ENCODE measurements around the gene RBM17. TPM values are rescaled to one million over a fixed set of nuclear protein-coding genes. Genes with fewer than 3 reads are reported as not detected.

Gene RBM17
- total and polyA plus RNA-seq, 4 donors, result 65.5 to 103 (median 80.6) TPM

Small RNAs within 50 kb of the gene (small RNA-seq; reads per million reads assigned to genes)
- gene MIR3155A (ENCODE audit: low replicate concordance), result 0.08 reads per million

Other genes starting within 250 kb of the RBM17 start
- gene ANKRD16, start 199.1 kb upstream of the RBM17 start, total RNA-seq, result 10 to 100 TPM in 1 of 2 donors, 1 to 10 TPM in 1; 7.7 to 14.0 TPM
- gene ANKRD16, start 199.1 kb upstream of the RBM17 start, polyA plus RNA-seq, result 1 to 10 TPM; 4.5 to 5.0 TPM
- 10 to 100 TPM; 85.3 to 93.2 TPM for gene FBH1, start 198.8 kb upstream of the RBM17 start, total RNA-seq
- 10 to 100 TPM; 39.4 to 42.2 TPM for gene FBH1, start 198.8 kb upstream of the RBM17 start, polyA plus RNA-seq
- gene IL15RA, start 111.5 kb upstream of the RBM17 start, total RNA-seq, result 10 to 100 TPM; 13.2 to 40.0 TPM
- gene IL15RA, start 111.5 kb upstream of the RBM17 start, polyA plus RNA-seq, result 10 to 100 TPM; 25.5 to 67.7 TPM
- 1 to 10 TPM; 1.2 to 5.7 TPM for gene IL2RA, start 26.7 kb upstream of the RBM17 start, total RNA-seq
- 10 to 100 TPM in 1 of 2 donors, under 1 TPM in 1; 0.24 to 10.3 TPM for gene IL2RA, start 26.7 kb upstream of the RBM17 start, polyA plus RNA-seq
- gene PFKFB3, start 113.9 kb downstream of the RBM17 start, total RNA-seq, result 10 to 100 TPM; 40.0 to 92.6 TPM
- gene PFKFB3, start 113.9 kb downstream of the RBM17 start, polyA plus RNA-seq, result 100 to 1,000 TPM in 1 of 2 donors, 10 to 100 TPM in 1; 11.4 to 234 TPM